Measurements from ENCODE around the gene CLEC3A. TPM values are rescaled to one million over a fixed set of nuclear protein-coding genes. Genes with fewer than 3 reads are reported as not detected.

The CLEC3A gene
- total and polyA plus RNA-seq, 2 donors (not counting 1 experiment from before 2014, with no cell fraction given) = not detected

GRCh38 chr16:78035012-78035411, 12.7 kb downstream of the CLEC3A start:
- H3K9ac ChIP-seq (ENCODE audit: low read length) = no peak overlapping the region
- no peaks in the 10 kb centered on the region for H3K9me3 Mint-ChIP-seq (ENCODE audit: insufficient read depth)
- no CpG with 5 or more reads among the region's 2 CpGs for WGBS (ENCODE audit: insufficient coverage)
- H3K4me3 ChIP-seq (ENCODE audit: control extremely low read depth in 1 of 5, extremely low read depth in 1 of 5, insufficient read depth in 1 of 5, low read depth in 2 of 5, low read length in 4 of 5) = no peak overlapping the region
- no peaks in the 10 kb centered on the region for H3K79me2 ChIP-seq (ENCODE audit: control insufficient read depth, insufficient read depth, low read length)
- no peak overlapping the region for H3K27ac Mint-ChIP-seq
- no peak overlapping the region for H3K4me2 ChIP-seq (replicated peaks; ENCODE audit: low read depth, low read length, poor library complexity, severe bottlenecking)
- H3K4me3 Mint-ChIP-seq = no peak overlapping the region
- no peaks in the 10 kb centered on the region for H4K20me1 ChIP-seq (ENCODE audit: control insufficient read depth, insufficient read depth, low read length, poor library complexity, severe bottlenecking)
- peaks cover 22% of the 10 kb centered on the region for H3K27me3 Mint-ChIP-seq
- H3K4me1 Mint-ChIP-seq = no peaks in the 10 kb centered on the region
- ChIA-PET CTCF (no interaction called here), POLR2A (no interaction called here)
- H3K4me1 ChIP-seq (ENCODE audit: control insufficient read depth in 2 of 2, insufficient read depth in 2 of 2, low read length in 2 of 2) = no peaks in the 10 kb centered on the region
- no peak overlapping the region for H2AFZ ChIP-seq (ENCODE audit: insufficient read depth, low read depth, low read length, poor library complexity, severe bottlenecking)
- intact Hi-C loops (cut with micrococcal nuclease) = no loop called here
- no peak overlapping the region for H3K27ac ChIP-seq (ENCODE audit: low read length in 2 of 2)
- H3K27me3 ChIP-seq (replicated peaks in 1 of 4; ENCODE audit: control extremely low read depth in 1 of 4, control insufficient read depth in 3 of 4, insufficient read depth in 4 of 4, low read length in 3 of 4) = no peaks in the 10 kb centered on the region
- no peak for TF ChIP-seq EZH2 (IDR thresholded peaks at IDR 0.05; ENCODE audit: borderline replicate concordance, insufficient read depth, low read depth, low read length, poor library complexity, severe bottlenecking)
- no peak for TF ChIP-seq CTCF (IDR thresholded peaks at IDR 0.05)
- DNase-seq = no peak
- H3K36me3 ChIP-seq (replicated peaks in 1 of 2; ENCODE audit: control extremely low read depth in 1 of 2, control insufficient read depth in 1 of 2, extremely low read depth in 1 of 2, insufficient read depth in 2 of 2, low read length in 1 of 2) = no peaks in the 10 kb centered on the region
- no peaks in the 10 kb centered on the region for H3K9me3 ChIP-seq (ENCODE audit: control extremely low read depth in 1 of 3, control insufficient read depth in 2 of 3, insufficient read depth in 1 of 3, low read length in 2 of 3)
- no peak for ATAC-seq (ENCODE audit: low read depth)

- Mint-ChIP-seq H3K27me3 (peaks cover 31% of the 10 kb centered on the region), H3K4me3 (no peak overlapping the region), H3K9me3 (ENCODE audit: insufficient read depth) (no peaks in the 10 kb centered on the region), H3K4me1 (no peaks in the 10 kb centered on the region), H3K27ac (no peak overlapping the region)
- Histone ChIP-seq H3K9me3 (ENCODE audit: control extremely low read depth in 1 of 3, control insufficient read depth in 2 of 3, insufficient read depth in 1 of 3, low read length in 2 of 3) (no peaks in the 10 kb centered on the region), H4K20me1 (ENCODE audit: control insufficient read depth, insufficient read depth, low read length, poor library complexity, severe bottlenecking) (no peaks in the 10 kb centered on the region), H3K27me3 (replicated peaks in 1 of 4; ENCODE audit: control extremely low read depth in 1 of 4, control insufficient read depth in 3 of 4, insufficient read depth in 4 of 4, low read length in 3 of 4) (no peaks in the 10 kb centered on the region), H2AFZ (ENCODE audit: insufficient read depth, low read depth, low read length, poor library complexity, severe bottlenecking) (no peak overlapping the region), H3K27ac (ENCODE audit: low read length in 2 of 2) (no peak overlapping the region), H3K4me2 (replicated peaks; ENCODE audit: low read depth, low read length, poor library complexity, severe bottlenecking) (no peak overlapping the region), H3K36me3 (replicated peaks in 1 of 2; ENCODE audit: control extremely low read depth in 1 of 2, control insufficient read depth in 1 of 2, extremely low read depth in 1 of 2, insufficient read depth in 2 of 2, low read length in 1 of 2) (no peaks in the 10 kb centered on the region), H3K4me3 (ENCODE audit: control extremely low read depth in 1 of 5, extremely low read depth in 1 of 5, insufficient read depth in 1 of 5, low read depth in 2 of 5, low read length in 4 of 5) (no peak overlapping the region), H3K79me2 (ENCODE audit: control insufficient read depth, insufficient read depth, low read length) (no peaks in the 10 kb centered on the region), H3K9ac (ENCODE audit: low read length) (no peak overlapping the region), H3K4me1 (ENCODE audit: control insufficient read depth in 2 of 2, insufficient read depth in 2 of 2, low read length in 2 of 2) (no peaks in the 10 kb centered on the region)
- intact Hi-C loops (cut with micrococcal nuclease) = no loop called here
- POLR2A ChIA-PET = no interaction called here
- CTCF ChIA-PET = no interaction called here
- TF ChIP-seq EZH2 (IDR thresholded peaks at IDR 0.05; ENCODE audit: borderline replicate concordance, insufficient read depth, low read depth, low read length, poor library complexity, severe bottlenecking) (no peak), CTCF (IDR thresholded peaks at IDR 0.05) (no peak)
- ATAC-seq (ENCODE audit: low read depth) (no peak), DNase-seq (no peak)
Measured at GRCh38 chr16:78040396-78040795, 18.0 kb downstream of the CLEC3A start.

All from B cell (primary cell).